Hematopoietic multipotent progenitor cell treated with erythropoietin and hydrocortisone succinate and interleukin-3 and kit ligand, for 17 days (in vitro differentiated cells): ENCODE results near the gene LRRC52.

Experiments used
- DNase-seq: peaks from one replicate; pipeline ENCODE4 v3.0.0-alpha.2; 2015; ENCODE audit warnings: low spot score

The LRRC52 gene

DNA sequence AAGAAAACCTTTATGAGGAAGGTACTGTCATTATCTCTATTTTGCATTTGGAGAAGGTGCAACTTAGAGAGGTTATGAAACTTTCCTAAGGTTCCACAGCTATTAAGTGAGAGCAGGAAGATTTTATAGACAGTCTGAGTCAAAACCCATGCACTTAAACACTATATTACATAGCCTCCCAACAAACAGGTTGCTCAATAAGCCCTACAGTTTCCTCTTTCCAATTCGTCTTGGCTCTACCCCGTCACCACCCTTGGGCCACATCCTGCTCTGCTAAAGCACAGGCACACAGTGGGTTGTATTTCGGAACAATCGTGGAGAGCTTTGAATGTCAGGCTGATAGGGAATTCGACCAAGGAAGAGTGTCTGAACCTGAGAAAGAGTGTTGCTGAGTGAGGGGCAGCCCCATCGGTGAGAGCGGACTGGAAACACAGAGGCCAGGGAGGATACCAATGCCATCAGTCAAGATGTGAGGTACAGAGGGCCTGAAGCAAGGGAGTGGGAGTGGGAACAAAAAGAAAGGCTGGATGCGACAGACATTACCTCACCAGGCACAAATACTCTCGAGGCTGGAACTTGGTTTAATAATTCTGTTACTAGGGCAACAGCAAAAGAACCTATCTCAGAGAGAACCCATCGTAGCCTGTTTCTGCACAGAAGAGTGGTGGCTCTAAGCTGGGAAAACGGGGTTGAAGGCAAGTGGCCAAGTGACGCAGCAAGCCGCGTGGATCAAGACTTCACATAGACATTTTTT is 6.3 kb upstream of the LRRC52 start:
- no peak for DNase-seq

- no peak for DNase-seq
Measured at GRCh38 chr1:165539306-165539705, 4.5 kb upstream of the LRRC52 start.

GRCh38 chr1:165539908-165540307 is 3.9 kb upstream of the LRRC52 start:
- no peak for DNase-seq

DNA sequence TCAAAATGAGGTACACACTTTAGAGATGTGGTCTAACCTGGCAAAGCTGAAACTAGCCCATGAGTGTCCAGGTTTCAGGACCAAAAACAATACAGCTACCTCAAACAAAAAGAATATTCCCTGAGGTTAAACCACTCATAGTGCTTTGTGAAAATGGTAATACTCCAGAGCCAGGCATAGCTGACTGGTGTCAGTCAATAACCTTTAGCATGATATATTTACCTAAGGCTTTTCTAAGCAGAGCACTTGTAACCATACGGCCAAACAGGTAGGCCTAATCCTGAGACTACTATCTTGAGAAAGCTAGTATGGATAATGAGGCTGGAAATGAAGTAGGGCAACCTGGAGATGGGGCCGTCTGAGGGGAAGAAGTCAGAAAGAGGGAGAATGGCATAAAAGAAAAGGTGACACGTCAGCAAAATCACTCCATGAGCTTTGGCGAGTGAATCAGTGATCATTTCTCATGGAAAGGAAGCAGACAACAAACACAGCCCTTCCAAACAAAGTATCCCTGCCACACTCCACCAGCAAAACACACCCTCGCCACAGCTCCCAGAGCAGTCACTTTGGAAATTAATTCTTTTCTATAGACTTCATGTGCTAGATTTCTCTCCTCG is 1.7 kb upstream of the LRRC52 start:
- no peak for DNase-seq

- no peak for DNase-seq
Measured at GRCh38 chr1:165542647-165543046, 1.2 kb upstream of the LRRC52 start.

DNA sequence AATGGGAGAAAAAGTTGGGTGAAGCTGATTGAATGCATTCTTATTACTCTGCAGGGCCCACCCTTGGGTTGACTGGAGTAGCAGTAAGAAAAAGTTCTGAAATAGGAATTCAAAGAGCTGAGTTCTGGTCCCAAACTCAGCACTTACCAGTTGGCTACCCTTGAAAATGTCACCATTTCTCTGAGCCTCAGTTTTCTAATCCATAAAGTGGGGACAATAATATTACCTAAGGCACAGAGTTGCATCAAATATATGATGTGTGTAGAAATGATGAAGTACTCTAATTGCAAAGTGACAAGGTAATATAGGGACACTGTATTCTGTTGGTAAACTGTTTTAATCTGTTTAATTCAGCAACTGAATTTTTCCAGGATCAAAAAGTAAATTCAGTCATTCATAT is 1.2 kb downstream of the LRRC52 start:
- no peak for DNase-seq

- DNase-seq = no peak
Measured at GRCh38 chr1:165545974-165546373, 2.2 kb downstream of the LRRC52 start.

GRCh38 chr1:165549973-165550372 is 6.2 kb downstream of the LRRC52 start:
- no peak for DNase-seq

DNA sequence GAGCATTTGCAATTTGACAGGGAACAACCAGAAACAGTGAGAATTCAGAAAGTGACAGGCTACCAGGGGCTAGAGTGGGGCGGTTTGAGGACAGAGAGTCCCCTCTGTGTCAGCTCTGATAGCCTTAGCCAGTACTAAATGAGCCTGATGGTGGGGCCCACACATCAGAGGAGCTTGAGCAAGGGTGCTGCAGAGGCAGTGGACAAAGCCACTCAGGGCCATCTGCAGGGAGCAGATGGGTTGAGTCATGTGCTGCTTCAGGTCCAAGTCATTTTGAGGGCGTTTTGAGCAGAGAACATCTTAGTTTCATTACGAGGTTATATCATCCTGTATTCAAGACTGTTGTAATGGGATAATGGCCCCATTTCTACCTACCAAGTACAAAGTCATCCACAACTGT is 7.7 kb downstream of the LRRC52 start:
- no peak for DNase-seq

DNA sequence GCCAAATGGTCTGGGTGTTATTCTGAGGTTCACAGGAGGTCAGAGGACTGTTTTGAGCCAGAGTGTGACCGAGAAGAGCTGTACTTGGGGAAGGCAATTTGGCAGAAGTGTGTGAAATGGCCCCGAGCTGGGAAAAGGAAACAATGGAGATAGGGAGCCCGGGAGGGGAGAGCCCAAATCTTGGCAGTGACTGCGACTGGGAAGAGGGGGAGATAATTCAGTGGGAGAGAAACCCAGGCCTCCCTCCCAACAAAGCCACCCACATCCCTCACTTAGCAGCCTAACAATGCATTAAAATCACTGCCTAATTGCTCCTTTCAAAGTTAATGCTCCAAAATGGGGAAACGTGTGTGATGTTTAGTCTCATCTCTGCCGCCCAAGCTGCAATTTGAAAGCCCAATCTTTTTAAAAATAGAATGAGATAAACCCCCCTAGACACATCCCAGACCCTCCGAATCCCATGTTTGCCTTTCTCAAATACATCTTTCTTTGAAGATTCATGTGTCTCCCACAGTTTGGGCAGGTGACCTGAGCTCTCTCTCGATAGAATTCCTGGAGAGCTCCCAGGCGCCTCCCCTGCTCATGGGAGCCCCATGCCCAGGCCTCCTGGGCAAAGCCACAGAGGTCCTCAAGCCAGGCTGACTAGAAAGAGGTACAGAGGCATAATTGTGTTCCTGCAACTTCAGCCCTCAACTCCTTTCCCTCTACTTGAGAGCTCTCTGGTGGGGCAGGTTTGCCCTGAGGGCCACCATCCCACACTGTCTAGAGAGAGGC is 17.3 kb downstream of the LRRC52 start:
- no peak for DNase-seq

- no peak for DNase-seq
Measured at GRCh38 chr1:165562571-165562970, 18.8 kb downstream of the LRRC52 start.

DNA sequence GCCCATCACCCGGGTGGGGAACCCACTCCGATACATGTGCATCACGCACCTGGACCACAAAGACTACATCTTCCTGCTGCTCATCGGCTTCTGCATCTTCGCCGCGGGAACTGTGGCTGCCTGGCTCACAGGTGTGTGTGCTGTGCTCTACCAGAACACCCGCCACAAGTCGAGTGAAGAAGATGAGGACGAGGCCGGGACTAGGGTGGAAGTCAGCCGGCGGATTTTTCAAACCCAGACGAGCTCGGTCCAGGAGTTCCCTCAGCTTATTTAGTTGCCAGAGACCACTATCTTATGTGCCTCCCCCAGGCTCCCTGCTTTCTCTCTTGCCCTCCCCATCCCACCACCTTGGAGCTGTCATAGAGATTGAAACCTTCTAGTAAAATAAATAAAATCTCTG is 19.8 kb downstream of the LRRC52 start:
- no peak for DNase-seq

DNA sequence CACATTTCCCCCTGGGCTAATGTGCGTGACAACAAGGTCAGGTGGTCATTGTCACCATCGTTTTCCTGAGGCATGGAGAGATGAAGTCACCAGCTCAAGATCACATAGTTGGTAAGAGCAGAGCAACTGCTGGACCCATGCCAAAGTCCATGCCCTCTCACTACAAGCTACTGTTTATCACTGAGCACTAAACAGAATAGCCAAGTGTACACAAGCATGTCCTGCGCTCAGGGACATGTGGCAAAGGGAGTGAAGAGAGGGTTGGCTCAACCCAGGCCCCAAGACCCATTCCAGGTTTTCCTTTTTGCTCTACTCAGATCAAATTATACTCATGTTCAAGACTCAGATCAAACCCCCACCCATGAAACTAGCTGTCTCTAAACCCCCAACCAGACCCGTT is 20.8 kb downstream of the LRRC52 start:
- DNase-seq = no peak

DNA sequence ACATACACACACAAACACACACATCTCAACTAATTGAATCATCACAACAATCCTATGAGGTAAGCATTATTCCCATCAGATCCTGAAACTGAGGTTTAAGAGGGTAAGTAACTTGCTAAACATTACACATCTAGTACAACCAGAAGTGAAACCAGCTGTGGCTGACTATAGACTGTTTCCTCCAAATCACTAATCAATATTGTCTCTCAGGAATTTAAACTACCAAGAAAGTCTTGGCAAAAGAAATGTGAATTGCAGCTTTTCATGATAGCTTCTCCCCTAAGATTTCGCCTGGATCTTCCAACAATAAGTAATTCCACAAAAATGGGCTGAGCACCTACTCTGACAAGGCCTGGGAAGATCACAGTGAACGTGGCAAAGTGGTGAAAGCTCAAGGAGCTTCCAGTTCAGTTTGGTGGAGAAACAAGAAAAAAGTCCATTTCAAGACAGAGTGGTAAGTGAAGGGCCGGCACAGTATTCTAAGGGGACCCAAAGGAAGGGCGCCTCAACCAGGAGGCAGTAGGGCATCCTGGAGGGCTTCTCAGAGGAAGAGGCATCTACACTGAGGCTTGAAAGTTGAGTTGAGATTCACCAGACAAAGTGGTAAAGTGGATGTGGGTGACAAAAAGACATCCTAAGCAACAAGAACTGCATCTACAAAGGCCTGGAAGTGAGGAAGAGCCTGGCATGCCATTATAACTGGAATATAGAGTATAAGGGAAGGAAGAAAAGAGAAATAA is 22.1 kb downstream of the LRRC52 start:
- no peak for DNase-seq

DNA sequence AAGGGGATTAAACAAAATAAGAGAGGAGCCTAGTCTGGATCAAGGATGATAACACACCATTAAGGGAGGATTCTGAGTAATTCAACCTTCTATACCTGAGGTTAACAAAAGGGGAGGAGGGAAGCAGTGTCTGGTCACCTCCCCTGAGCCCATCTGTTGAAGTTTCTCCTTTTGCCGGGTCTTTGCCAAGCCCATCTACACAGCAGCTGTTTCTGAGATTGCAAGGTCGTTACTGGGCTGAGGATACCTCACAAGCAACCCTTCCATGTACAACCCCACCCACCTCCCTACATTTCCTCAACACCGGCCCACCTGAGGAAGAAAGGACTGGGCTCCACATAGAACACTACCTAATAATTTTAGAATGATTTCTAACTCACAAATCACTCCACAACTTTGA is 26.3 kb downstream of the LRRC52 start:
- DNase-seq = no peak

DNA sequence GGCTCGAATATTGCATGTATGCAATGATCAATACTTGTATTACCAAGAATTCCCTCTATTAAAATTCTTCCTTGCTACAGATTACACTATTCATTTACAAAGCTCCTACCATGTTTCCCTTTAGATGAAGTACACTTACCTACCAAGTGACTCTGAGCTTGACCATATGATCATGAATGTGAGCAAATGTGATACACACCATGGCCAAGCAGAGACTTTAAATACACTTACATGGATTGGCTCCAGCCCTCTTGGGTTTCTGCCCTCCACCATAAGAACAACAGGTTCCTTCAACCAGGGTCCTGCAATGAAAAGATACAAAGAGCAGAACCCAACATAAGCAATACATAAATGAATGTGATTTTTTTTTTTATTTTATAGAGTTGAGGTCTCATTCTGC is 30.0 kb downstream of the LRRC52 start:
- DNase-seq = no peak

- no peak for DNase-seq
Measured at GRCh38 chr1:165574295-165574694, 30.5 kb downstream of the LRRC52 start.

DNA sequence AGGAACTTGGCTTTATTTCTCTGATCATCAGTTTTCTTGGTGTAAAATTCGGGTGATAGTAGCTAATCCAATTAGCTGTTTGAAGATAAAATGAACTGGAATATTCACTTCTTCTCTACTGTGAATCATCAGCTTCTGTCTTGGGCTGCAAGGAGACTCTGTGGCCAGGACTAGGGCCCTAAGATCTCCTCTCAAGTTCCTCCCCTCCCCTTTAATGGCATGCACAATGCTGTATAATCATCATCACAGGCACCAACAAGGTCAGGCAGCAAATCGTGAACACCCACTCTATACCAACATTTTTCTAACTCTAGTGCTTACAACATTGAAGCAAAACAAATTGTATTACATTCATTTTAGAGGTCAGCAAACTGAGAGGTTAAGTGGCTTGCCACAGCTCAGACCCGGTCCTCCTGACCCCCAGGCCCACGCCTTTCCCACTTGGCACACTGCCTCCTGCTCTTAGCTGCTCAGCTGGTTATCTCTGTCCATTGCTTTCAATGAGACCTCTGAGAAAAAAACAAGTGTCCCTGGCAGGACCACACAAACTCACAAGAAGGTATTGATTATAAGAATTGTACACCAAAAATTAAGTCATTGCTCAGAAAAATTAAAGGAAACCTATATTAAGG is 31.8 kb downstream of the LRRC52 start:
- DNase-seq = no peak

DNA sequence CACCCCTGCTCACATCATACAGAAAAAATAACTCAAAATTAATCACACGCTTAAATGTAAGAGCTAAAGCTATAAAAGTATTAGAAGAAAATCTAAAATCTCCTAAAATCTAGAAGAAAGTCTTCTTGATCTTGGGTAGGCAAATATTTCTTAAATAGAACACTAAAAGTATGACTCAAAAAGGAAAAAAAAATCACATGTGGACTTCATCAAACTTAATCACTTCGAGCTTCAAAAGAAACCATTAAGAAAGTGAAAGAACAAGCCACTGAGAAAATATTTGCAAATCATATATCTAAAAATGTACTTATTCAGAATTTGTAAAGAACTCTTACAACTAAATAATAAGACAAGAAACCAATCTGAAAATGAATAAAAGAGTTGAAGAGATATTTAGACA is 32.7 kb downstream of the LRRC52 start:
- DNase-seq = no peak

DNA sequence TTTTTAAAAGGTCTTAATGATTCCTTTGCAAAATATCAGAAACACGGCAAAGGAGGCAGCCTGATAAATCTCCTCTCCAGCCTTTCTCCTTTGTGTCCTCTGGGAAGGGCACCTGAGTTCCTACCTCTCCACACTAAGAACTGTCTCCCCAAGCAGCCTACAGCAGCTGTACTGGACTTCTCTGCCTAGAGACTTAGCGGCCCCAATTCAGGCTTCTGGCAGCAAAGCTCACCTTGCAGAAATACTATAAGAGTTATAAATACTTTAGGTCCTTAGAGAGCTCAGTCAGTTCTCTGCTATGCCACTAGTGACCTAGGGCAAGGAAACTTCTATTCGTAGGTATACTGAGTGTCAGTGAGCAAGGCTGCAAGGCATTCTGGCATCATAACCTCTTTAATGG is 33.9 kb downstream of the LRRC52 start:
- no peak for DNase-seq

DNA sequence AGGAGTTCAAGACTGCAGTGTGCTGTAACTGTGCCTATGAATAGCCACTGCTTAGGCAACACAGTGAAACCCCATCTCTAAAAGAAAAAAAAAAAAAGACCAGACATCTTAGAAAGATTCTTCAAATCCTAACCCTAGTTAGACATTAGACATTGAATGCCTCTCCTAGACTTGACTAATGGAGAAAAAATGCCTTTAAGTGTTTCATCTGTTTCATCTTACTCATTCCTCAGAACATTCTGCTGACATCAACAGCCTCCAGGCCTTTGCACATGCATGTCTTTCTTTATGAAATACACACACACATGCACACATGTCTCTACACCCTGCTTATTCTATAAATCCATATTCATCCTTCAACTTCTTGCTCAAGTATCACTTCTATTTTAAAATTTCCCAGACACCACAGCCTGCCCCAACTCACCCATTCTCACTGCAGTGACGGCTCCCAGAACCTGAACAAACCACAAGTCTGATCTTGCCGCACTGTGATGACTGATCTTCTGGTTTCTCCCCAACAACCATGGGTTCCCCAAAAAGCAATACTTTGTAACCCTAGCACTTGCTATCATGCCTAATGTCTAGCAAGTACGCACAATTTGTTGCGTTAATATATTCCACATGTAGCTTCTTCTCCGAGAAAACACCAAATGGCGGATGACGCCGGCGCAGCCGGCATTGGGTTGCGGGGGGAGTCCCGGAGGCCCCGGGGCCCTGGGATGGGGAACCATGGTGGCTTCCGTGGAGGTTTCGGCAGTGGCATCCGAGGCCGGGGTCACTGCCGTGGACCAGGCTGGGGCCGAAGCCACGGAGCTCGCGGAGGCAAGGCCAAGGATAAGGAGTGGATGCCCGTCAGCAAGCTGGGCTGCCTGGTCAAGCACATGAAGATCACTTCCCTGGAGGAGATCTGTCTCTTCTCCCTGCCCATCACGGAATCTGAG is 37.4 kb downstream of the LRRC52 start:
- no peak for DNase-seq
